Panc1 (cell line): Measurements from ENCODE around the gene ZDHHC1. TPM values are rescaled to one million over a fixed set of nuclear protein-coding genes. Genes with fewer than 3 reads are reported as not detected.

Source experiments
- ATAC-seq: fragments of 200-7000 bp; cut with Tn5 transposase; 2 replicates; pipeline ENCODE4 v1.9.1; 2020; ENCODE audit warnings: mild to moderate bottlenecking, moderate library complexity
- BruUV-seq: library from RNA; stranded (reverse); fragments of 400-500 nt; replicated peaks from 2 replicates; lab custom pipeline; 2021; lab: Mats Ljungman, UMichigan
- CTCF ChIA-PET: fragments of 300-600 bp; sonication (Branson Sonifier 250); formaldehyde crosslinking; loops from one replicate; lab custom pipeline; 2022; ENCODE audit warnings: antibody characterized with exemption; lab: Charles Lee
- POLR2A ChIA-PET: fragments of 300-600 bp; sonication (Branson Sonifier 250); formaldehyde crosslinking; loops from one replicate; lab custom pipeline; 2022; ENCODE audit warnings: antibody characterized with exemption; lab: Charles Lee
- DNase-seq: peaks from one replicate; pipeline ENCODE4 v3.0.0-alpha.2; 2010; ENCODE audit warnings: low read depth, low spot score
- H3K27ac ChIP-seq: 2 replicates; pipeline ENCODE4 v1.5.1; 2011; ENCODE audit warnings: mild to moderate bottlenecking, low read length, inconsistent platforms
- H3K27me3 ChIP-seq: fragments of 200-500 bp; sonication (Bioruptor generic); 2 replicates; pipeline ENCODE4 v1.6.0; 2014; ENCODE audit warnings: low read length, inconsistent platforms; ENCODE audit not compliant: control insufficient read depth, insufficient read depth
- H3K36me3 ChIP-seq: fragments of 200-500 bp; sonication (Bioruptor generic); 2 replicates; pipeline ENCODE4 v1.5.1; 2014; ENCODE audit warnings: inconsistent platforms, mild to moderate bottlenecking, low read length, moderate library complexity; ENCODE audit not compliant: control insufficient read depth, insufficient read depth
- H3K4me1 ChIP-seq: 2 replicates; pipeline ENCODE4 v1.5.1; 2011; ENCODE audit warnings: inconsistent platforms, mild to moderate bottlenecking, low read length, moderate library complexity; ENCODE audit not compliant: control insufficient read depth, insufficient read depth
- H3K4me3 ChIP-seq, 2 experiments: 2 replicates each; pipeline ENCODE4 v1.5.1; 2011 to 2012; ENCODE audit warnings: low read depth in 2 of 2, low read length in 2 of 2, mild to moderate bottlenecking in 2 of 2, inconsistent platforms in 1 of 2, moderate library complexity in 1 of 2
- H3K9me3 ChIP-seq: fragments of 200-500 bp; sonication (Bioruptor generic); 2 replicates; pipeline ENCODE4 v1.5.1; 2014; ENCODE audit warnings: low read depth, mild to moderate bottlenecking, inconsistent platforms, low read length, moderate library complexity; ENCODE audit not compliant: control insufficient read depth, insufficient read depth
- CTCF ChIP-seq: fragments of 450-650 bp; IDR thresholded peaks from 2 replicates; pipeline ENCODE4 v1.5.1; 2017; ENCODE audit warnings: mild to moderate bottlenecking
- POLR2AphosphoS5 ChIP-seq: IDR thresholded peaks from 2 replicates; pipeline ENCODE4 v1.6.1; 2012; ENCODE audit warnings: mild to moderate bottlenecking, low read depth, low read length, moderate library complexity
- REST ChIP-seq, 2 experiments: IDR thresholded peaks; 2 replicates each; pipeline ENCODE4 v1.6.1; 2011 to 2012; ENCODE audit warnings: low read depth in 2 of 2, control low read depth in 1 of 2, low read length in 1 of 2, mild to moderate bottlenecking in 1 of 2, moderate library complexity in 1 of 2; ENCODE audit not compliant: insufficient read depth in 1 of 2
- SIN3A ChIP-seq: IDR thresholded peaks from 2 replicates; pipeline ENCODE4 v1.6.1; 2012; ENCODE audit warnings: low read depth, mild to moderate bottlenecking, low read length, moderate library complexity, borderline replicate concordance; ENCODE audit not compliant: insufficient read depth
- TCF7L2 ChIP-seq: IDR thresholded peaks from 2 replicates; pipeline ENCODE4 v1.6.1; 2011; ENCODE audit warnings: mild to moderate bottlenecking, low read depth, low read length, inconsistent platforms
- in situ Hi-C: cut with HindIII; loops from 2 replicates; pipeline ENCODE4 v1.10.0; 2016; ENCODE audit warnings: low sequenced_read_pairs, low pct_unique_long_range_greater_than_20kb
- intact Hi-C: fragments of 100-400 bp; cut with micrococcal nuclease; formaldehyde crosslinking; loops from one replicate; pipeline ENCODE4 v1.10.0; 2022; ENCODE audit not compliant: unreplicated experiment
- total RNA-seq: library from RNA; stranded (reverse); gene quantifications from one replicate; pipeline ENCODE4 v1.2.1, GENCODE V29; 2021; ENCODE audit not compliant: unreplicated experiment

The ZDHHC1 gene
- total RNA-seq, 1 experiment from 2014 or later: 7.8 TPM

- Histone ChIP-seq H3K4me1 (no peaks in the 10 kb centered on the region), H3K27me3 (no peaks in the 10 kb centered on the region), H3K27ac (no peak overlapping the region), H3K36me3 (no peaks in the 10 kb centered on the region), H3K9me3 (no peaks in the 10 kb centered on the region), H3K4me3 (no peak overlapping the region)
- no TSS peak for BruUV-seq
- ATAC-seq (no peak), DNase-seq (no peak)
- ChIA-PET POLR2A (no interaction called here), CTCF (no interaction called here)
- in situ Hi-C loops: no loop called here
- intact Hi-C loops: no loop called here
- TF ChIP-seq TCF7L2: no peak
- no peak for TF ChIP-seq CTCF
- TF ChIP-seq POLR2AphosphoS5: no peak
- no peak for TF ChIP-seq REST (IDR thresholded peaks at IDR 0.05; ENCODE audit: insufficient read depth in 1 of 2, low read depth in 2 of 2, low read length in 1 of 2)
- TF ChIP-seq SIN3A: no peak
Measured at GRCh38 chr16:67404740-67405226, 11.5 kb downstream of the ZDHHC1 start.

- Histone ChIP-seq H3K27ac (no peak overlapping the region), H3K4me1 (no peaks in the 10 kb centered on the region), H3K36me3 (no peaks in the 10 kb centered on the region), H3K27me3 (no peaks in the 10 kb centered on the region), H3K4me3 (no peak overlapping the region), H3K9me3 (no peaks in the 10 kb centered on the region)
- BruUV-seq: no TSS peak
- DNase-seq: no peak
- intact Hi-C loops: no loop called here
- no peak for ATAC-seq
- in situ Hi-C loops: no loop called here
- POLR2A ChIA-PET: no interaction called here
- CTCF ChIA-PET: no interaction called here
- TF ChIP-seq REST (IDR thresholded peaks at IDR 0.05; ENCODE audit: insufficient read depth in 1 of 2, low read depth in 2 of 2, low read length in 1 of 2): no peak
- no peak for TF ChIP-seq SIN3A
- no peak for TF ChIP-seq CTCF
- no peak for TF ChIP-seq TCF7L2
- TF ChIP-seq POLR2AphosphoS5: no peak
Measured at GRCh38 chr16:67403976-67404555, 12.2 kb downstream of the ZDHHC1 start.
